SK-N-SH treated with all-trans-retinoic acid at 6 μM for 48 hours (cell line): ENCODE data around the gene TXNRD3.
A peak's percentile ranks its signal among the peaks of the same experiment; 100 is the strongest.

Experiments used
- ATAC-seq: fragments of 200-7000 bp; cut with Tn5 transposase; 3 replicates; pipeline ENCODE4 v1.9.1; 2020; ENCODE audit warnings: mild to moderate bottlenecking, moderate library complexity
- ARNTL ChIP-seq: fragments of 450-650 bp; formaldehyde crosslinking; IDR thresholded peaks from 2 replicates; pipeline ENCODE4 v1.5.0; 2020; ENCODE audit warnings: low read depth, mild to moderate bottlenecking, moderate library complexity, borderline replicate concordance
- BACH2 ChIP-seq: fragments of 250-450 bp; sonication (Bioruptor Pico); IDR thresholded peaks from 2 replicates; pipeline ENCODE4 v1.9.0; 2021; ENCODE audit warnings: mild to moderate bottlenecking, borderline replicate concordance
- CSDC2 ChIP-seq: fragments of 250-450 bp; sonication (Bioruptor Pico); IDR thresholded peaks from 2 replicates; pipeline ENCODE4 v1.5.0; 2020; ENCODE audit warnings: mild to moderate bottlenecking, moderate library complexity
- ESRRG ChIP-seq: fragments of 250-450 bp; sonication (Bioruptor Pico); IDR thresholded peaks from 2 replicates; pipeline ENCODE4 v1.6.1; 2021; ENCODE audit warnings: mild to moderate bottlenecking
- ISL1 ChIP-seq: fragments of 250-450 bp; sonication (Bioruptor Pico); IDR thresholded peaks from 2 replicates; pipeline ENCODE4 v2.1.2; 2022; ENCODE audit warnings: mild to moderate bottlenecking, moderate library complexity
- OSR1 ChIP-seq: fragments of 250-450 bp; sonication (Bioruptor Pico); IDR thresholded peaks from 2 replicates; pipeline ENCODE4 v1.8.0; 2022; ENCODE audit warnings: moderate library complexity, mild to moderate bottlenecking, inconsistent platforms
- PPARA ChIP-seq: fragments of 250-450 bp; sonication (Bioruptor Pico); IDR thresholded peaks from 2 replicates; pipeline ENCODE4 v1.5.0; 2020; ENCODE audit warnings: mild to moderate bottlenecking, borderline replicate concordance
- TOX ChIP-seq: fragments of 250-450 bp; sonication (Bioruptor Pico); IDR thresholded peaks from 2 replicates; pipeline ENCODE4 v1.8.0; 2021; ENCODE audit warnings: mild to moderate bottlenecking, moderate library complexity, borderline replicate concordance
- ZFP3 ChIP-seq: fragments of 250-450 bp; sonication (Bioruptor Pico); IDR thresholded peaks from 2 replicates; pipeline ENCODE4 v1.5.0; 2020; ENCODE audit warnings: mild to moderate bottlenecking, moderate library complexity
- TF ChIP-seq, protein P1 (sequence below): fragments of 250-450 bp; sonication (Bioruptor Pico); IDR thresholded peaks from 2 replicates; pipeline ENCODE4 v1.5.1; 2021; ENCODE audit warnings: mild to moderate bottlenecking, moderate library complexity
- TF ChIP-seq, protein P2 (sequence below): fragments of 250-450 bp; sonication (Bioruptor Pico); IDR thresholded peaks from 2 replicates; pipeline ENCODE4 v1.5.1; 2020; ENCODE audit warnings: low read depth, mild to moderate bottlenecking, moderate library complexity
- TF ChIP-seq, protein P3 (sequence below): fragments of 250-450 bp; sonication (Bioruptor Pico); IDR thresholded peaks from 2 replicates; pipeline ENCODE4 v1.5.0; 2020; ENCODE audit warnings: mild to moderate bottlenecking, moderate library complexity
- TF ChIP-seq, protein P4 (sequence below): fragments of 250-450 bp; sonication (Bioruptor Pico); IDR thresholded peaks from 2 replicates; pipeline ENCODE4 v1.8.0; 2021; ENCODE audit warnings: low read depth, mild to moderate bottlenecking, moderate library complexity, borderline replicate concordance

TXNRD3 gene

DNA sequence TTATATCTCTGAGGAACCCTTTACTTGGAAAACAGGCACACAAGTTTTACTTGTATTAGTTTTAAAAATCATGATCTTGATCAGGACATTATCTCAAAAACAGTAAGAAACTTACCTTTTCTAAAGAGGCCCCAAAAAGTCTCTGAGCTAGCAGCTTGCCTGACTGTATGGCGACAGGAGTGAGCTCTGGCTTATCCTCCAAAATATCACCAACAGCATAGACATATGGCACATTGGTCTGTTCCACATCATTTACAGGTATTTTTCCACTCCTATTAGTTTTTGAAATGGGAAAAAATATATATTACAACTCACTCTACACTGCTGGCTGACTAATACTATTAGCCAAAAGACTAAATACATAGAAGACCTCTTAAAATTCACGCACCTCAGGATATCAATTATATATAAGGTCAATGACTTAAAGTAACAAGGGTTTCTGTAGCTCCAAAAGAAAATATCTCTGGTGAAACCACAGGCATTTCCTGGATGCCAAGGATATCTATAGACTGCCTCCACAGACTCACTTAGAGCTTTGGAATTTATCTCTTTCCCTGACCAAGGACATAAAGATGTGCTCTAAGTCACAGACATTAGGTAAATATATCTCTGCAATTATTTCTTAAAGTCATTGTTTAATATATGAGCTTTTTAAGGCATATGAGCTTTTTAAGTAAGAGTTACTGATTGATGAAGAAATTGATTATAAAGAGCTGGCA, 33.1 kb downstream of the TXNRD3 start:
- TF ChIP-seq ESRRG (CRISPR knock-in tag), result no peak
- TF ChIP-seq TOX (CRISPR knock-in tag), result no peak
- TF ChIP-seq ISL1 (CRISPR knock-in tag), result peak; percentile 65
- ATAC-seq, result peak; percentile 92

DNA sequence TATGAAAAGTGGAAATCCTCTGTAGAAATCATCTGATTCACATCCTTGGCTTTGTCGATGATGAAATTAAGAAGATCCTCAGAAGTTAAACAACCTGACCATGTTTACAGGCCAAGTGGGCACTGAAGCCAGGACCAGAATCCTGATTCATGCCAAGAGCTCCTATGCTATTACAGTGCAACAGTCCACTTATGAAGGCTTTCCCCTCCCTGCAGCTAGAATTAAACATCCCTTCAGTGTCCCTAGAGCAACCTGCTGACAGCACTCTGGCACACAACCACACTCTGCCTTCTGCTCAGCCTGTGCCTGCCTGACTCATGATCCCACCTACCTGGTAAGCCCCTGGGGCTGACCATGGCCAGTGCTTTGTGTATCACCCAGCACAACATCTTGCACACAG, 33.8 kb downstream of the TXNRD3 start:
- no peak for TF ChIP-seq BACH2
- no peak for TF ChIP-seq CSDC2 (CRISPR knock-in tag)
- peak; percentile 31; the same call in 1 of the 2 replicates for TF ChIP-seq ISL1 (CRISPR knock-in tag)
- TF ChIP-seq, protein P1, sequence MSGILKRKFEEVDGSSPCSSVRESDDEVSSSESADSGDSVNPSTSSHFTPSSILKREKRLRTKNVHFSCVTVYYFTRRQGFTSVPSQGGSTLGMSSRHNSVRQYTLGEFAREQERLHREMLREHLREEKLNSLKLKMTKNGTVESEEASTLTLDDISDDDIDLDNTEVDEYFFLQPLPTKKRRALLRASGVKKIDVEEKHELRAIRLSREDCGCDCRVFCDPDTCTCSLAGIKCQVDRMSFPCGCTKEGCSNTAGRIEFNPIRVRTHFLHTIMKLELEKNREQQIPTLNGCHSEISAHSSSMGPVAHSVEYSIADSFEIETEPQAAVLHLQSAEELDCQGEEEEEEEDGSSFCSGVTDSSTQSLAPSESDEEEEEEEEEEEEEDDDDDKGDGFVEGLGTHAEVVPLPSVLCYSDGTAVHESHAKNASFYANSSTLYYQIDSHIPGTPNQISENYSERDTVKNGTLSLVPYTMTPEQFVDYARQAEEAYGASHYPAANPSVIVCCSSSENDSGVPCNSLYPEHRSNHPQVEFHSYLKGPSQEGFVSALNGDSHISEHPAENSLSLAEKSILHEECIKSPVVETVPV (CRISPR knock-in tag), result no peak
- TF ChIP-seq ZFP3, result peak; percentile 80; the same call in 1 of the 2 replicates

DNA sequence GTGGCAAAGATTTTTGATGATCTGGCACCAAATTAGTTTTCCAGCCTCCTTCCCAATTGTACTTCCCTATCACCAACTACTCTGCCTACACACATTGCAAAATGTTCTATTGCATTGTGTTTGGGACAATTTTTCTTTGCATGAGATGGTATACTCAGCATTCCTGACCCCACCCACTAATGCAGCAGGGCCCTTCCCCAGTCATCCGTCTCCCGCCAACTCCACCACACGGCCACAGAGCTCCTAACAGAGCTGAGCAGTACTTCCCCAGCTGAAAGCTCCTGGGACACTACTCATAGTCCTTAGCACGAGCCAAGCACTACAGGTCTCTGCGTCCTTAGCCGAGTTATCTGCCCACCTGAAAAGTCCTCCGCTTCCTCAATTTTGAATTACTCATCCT, 34.2 kb downstream of the TXNRD3 start:
- no peak for TF ChIP-seq ISL1 (CRISPR knock-in tag)
- no peak for TF ChIP-seq ARNTL (CRISPR knock-in tag)
- TF ChIP-seq, protein P2, sequence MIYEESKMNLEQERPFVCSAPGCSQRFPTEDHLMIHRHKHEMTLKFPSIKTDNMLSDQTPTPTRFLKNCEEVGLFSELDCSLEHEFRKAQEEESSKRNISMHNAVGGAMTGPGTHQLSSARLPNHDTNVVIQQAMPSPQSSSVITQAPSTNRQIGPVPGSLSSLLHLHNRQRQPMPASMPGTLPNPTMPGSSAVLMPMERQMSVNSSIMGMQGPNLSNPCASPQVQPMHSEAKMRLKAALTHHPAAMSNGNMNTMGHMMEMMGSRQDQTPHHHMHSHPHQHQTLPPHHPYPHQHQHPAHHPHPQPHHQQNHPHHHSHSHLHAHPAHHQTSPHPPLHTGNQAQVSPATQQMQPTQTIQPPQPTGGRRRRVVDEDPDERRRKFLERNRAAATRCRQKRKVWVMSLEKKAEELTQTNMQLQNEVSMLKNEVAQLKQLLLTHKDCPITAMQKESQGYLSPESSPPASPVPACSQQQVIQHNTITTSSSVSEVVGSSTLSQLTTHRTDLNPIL, result no peak
- no peak for TF ChIP-seq ZFP3
- ATAC-seq, result peak; percentile 53

More for the DNA sequence above, 33.8 kb downstream of the TXNRD3 start:
- ATAC-seq, result peak; percentile 87

DNA sequence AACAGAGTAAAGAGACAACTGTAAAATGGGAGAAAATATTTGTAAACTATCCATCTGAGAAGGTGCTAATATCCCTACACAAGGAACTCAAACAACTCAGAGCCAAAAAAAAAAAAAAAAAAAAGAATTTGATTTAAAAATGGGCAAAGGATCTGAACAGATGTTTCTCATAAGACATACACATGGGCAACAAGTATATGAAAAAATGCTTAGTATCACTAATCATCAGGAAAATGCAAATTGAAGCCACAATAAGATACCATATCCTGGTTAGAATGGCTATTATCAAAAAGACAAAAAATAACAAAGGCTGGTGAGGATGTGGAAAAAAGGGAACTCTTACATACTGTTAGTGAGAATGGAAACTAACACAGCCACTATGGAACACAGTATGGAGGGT, 36.2 kb downstream of the TXNRD3 start:
- no peak; the same call in 2 of the 3 replicates for ATAC-seq

DNA sequence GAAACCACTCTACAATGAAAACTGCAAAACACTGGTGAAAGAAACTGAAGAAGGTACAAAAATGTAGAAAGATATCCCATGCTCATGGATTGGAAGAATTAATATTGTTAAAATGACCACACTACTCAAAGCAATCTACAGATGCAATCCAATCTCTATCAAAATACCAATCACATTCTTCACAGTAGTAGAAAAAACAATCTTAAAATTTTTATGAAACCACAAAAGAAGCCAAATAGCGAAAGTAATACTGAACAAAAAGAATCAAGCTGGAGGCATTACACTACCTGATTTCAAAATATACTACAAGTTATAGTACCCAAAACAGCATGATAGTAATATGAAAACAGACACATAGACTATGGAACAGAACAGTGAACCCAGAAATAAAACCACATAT, 36.9 kb downstream of the TXNRD3 start:
- TF ChIP-seq, protein P2, result no peak
- peak; percentile 10; the same call in 1 of the 2 replicates for TF ChIP-seq ISL1 (CRISPR knock-in tag)
- ATAC-seq, result no peak

More for the DNA sequence above, 36.2 kb downstream of the TXNRD3 start:
- TF ChIP-seq CSDC2 (CRISPR knock-in tag) (no peak), ZFP3 (no peak)

DNA sequence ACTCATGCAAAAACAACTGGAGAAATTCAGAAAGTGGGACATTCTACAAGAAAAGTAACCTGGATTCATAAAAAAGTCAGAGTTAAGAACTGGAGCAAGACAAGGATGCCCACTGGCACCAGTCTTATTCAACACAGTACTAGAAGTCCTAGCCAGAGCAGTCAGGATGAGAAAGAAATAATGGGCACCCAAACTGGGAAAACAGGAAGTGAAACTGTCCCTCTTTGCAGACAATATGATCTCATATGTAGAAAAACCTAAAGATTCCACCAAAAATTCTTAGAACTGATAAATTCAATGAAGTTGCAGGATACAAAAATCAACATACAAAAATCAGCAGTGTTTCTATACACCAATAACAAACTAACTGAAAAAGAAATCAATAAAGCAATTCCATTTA, 37.4 kb downstream of the TXNRD3 start:
- TF ChIP-seq OSR1 (CRISPR knock-in tag), result no peak
- no peak for TF ChIP-seq ARNTL (CRISPR knock-in tag)
- TF ChIP-seq, protein P3, sequence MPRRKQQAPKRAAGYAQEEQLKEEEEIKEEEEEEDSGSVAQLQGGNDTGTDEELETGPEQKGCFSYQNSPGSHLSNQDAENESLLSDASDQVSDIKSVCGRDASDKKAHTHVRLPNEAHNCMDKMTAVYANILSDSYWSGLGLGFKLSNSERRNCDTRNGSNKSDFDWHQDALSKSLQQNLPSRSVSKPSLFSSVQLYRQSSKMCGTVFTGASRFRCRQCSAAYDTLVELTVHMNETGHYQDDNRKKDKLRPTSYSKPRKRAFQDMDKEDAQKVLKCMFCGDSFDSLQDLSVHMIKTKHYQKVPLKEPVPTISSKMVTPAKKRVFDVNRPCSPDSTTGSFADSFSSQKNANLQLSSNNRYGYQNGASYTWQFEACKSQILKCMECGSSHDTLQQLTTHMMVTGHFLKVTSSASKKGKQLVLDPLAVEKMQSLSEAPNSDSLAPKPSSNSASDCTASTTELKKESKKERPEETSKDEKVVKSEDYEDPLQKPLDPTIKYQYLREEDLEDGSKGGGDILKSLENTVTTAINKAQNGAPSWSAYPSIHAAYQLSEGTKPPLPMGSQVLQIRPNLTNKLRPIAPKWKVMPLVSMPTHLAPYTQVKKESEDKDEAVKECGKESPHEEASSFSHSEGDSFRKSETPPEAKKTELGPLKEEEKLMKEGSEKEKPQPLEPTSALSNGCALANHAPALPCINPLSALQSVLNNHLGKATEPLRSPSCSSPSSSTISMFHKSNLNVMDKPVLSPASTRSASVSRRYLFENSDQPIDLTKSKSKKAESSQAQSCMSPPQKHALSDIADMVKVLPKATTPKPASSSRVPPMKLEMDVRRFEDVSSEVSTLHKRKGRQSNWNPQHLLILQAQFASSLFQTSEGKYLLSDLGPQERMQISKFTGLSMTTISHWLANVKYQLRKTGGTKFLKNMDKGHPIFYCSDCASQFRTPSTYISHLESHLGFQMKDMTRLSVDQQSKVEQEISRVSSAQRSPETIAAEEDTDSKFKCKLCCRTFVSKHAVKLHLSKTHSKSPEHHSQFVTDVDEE (CRISPR knock-in tag), result no peak
- TF ChIP-seq, protein P4, sequence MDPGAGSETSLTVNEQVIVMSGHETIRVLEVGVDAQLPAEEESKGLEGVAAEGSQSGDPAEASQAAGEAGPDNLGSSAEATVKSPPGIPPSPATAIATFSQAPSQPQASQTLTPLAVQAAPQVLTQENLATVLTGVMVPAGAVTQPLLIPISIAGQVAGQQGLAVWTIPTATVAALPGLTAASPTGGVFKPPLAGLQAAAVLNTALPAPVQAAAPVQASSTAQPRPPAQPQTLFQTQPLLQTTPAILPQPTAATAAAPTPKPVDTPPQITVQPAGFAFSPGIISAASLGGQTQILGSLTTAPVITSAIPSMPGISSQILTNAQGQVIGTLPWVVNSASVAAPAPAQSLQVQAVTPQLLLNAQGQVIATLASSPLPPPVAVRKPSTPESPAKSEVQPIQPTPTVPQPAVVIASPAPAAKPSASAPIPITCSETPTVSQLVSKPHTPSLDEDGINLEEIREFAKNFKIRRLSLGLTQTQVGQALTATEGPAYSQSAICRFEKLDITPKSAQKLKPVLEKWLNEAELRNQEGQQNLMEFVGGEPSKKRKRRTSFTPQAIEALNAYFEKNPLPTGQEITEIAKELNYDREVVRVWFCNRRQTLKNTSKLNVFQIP (CRISPR knock-in tag), result no peak
- no peak for TF ChIP-seq PPARA (CRISPR knock-in tag)
- TF ChIP-seq CSDC2 (CRISPR knock-in tag), result no peak
- ATAC-seq, result no peak
